ENCODE results near the gene C19orf81. TPM values are rescaled to one million over a fixed set of nuclear protein-coding genes. Genes with fewer than 3 reads are reported as not detected.

C19orf81 gene
- polyA plus RNA-seq, 3 donors = not detected

- Mint-ChIP-seq H3K4me3 (no peak overlapping the region), H3K27ac (no peak overlapping the region), H3K9me3 (peaks cover 0 to 3% (median 0%) of the 10 kb centered on the region in 7 donors), H3K4me1 (no peaks in the 10 kb centered on the region), H3K36me3 (no peaks in the 10 kb centered on the region), H3K27me3 (ENCODE audit: low read depth in 3 of 3) (peaks cover 2 to 11% (median 2%) of the 10 kb centered on the region in 3 donors)
- Histone ChIP-seq H4K20me1 (ENCODE audit: insufficient read depth, low read length) (no peaks in the 10 kb centered on the region), H3K27ac (ENCODE audit: low read depth in 1 of 2, low read length in 2 of 2) (no peak overlapping the region), H3K4me3 (replicated peaks in 1 of 3; ENCODE audit: low read depth in 2 of 3, low read length in 3 of 3) (no peak overlapping the region), H3K36me3 (replicated peaks in 1 of 2; ENCODE audit: control insufficient read depth in 1 of 2, insufficient read depth in 2 of 2, low read length in 2 of 2) (no peaks in the 10 kb centered on the region), H3K27me3 (ENCODE audit: control insufficient read depth in 2 of 2, insufficient read depth in 2 of 2, low read length in 2 of 2) (no peaks in the 10 kb centered on the region), H3K9ac (ENCODE audit: insufficient read depth, low read length, poor library complexity, severe bottlenecking) (no peak overlapping the region), H2AFZ (ENCODE audit: insufficient read depth, low read depth, low read length, poor library complexity, severe bottlenecking) (no peak overlapping the region), H3K4me1 (ENCODE audit: control insufficient read depth in 1 of 2, insufficient read depth in 2 of 2, low read length in 2 of 2) (no peaks in the 10 kb centered on the region), H3K9me3 (replicated peaks in 1 of 2; ENCODE audit: control insufficient read depth in 1 of 2, insufficient read depth in 1 of 2, low read length in 2 of 2) (no peaks in the 10 kb centered on the region), H3K4me2 (replicated peaks; ENCODE audit: extremely low read depth, low read length, poor library complexity, severe bottlenecking) (no peak overlapping the region), H3K79me2 (ENCODE audit: insufficient read depth, low read length) (no peaks in the 10 kb centered on the region)
- no peak for DNase-seq
- no peak for TF ChIP-seq CTCF (IDR thresholded peaks at IDR 0.05)
- WGBS (ENCODE audit: insufficient coverage) = 94% methylated on average over 11 of the region's 44 CpGs
- intact Hi-C loops (cut with micrococcal nuclease) = no loop called here
Observed at GRCh38 chr19:50624949-50625600, 24.2 kb upstream of the C19orf81 start.

GRCh38 chr19:50626011-50626410 lies 23.2 kb upstream of the C19orf81 start:
- H3K4me3 Mint-ChIP-seq = no peak overlapping the region
- no peak overlapping the region for H2AFZ ChIP-seq (ENCODE audit: insufficient read depth, low read depth, low read length, poor library complexity, severe bottlenecking)
- H3K27ac Mint-ChIP-seq = no peak overlapping the region
- H3K4me3 ChIP-seq (replicated peaks in 1 of 3; ENCODE audit: low read depth in 2 of 3, low read length in 3 of 3) = no peak overlapping the region
- no peaks in the 10 kb centered on the region for H3K27me3 ChIP-seq (ENCODE audit: control insufficient read depth in 2 of 2, insufficient read depth in 2 of 2, low read length in 2 of 2)
- H3K27ac ChIP-seq (ENCODE audit: low read depth in 1 of 2, low read length in 2 of 2) = no peak overlapping the region
- H3K9me3 Mint-ChIP-seq = peaks cover 0 to 3% (median 0%) of the 10 kb centered on the region in 7 donors
- H3K4me1 Mint-ChIP-seq = no peaks in the 10 kb centered on the region
- H3K79me2 ChIP-seq (ENCODE audit: insufficient read depth, low read length) = no peaks in the 10 kb centered on the region
- WGBS (ENCODE audit: insufficient coverage) = 88% methylated on average over 1 of the region's 4 CpGs
- no peak overlapping the region for H3K4me2 ChIP-seq (replicated peaks; ENCODE audit: extremely low read depth, low read length, poor library complexity, severe bottlenecking)
- no peak for DNase-seq
- H4K20me1 ChIP-seq (ENCODE audit: insufficient read depth, low read length) = no peaks in the 10 kb centered on the region
- H3K27me3 Mint-ChIP-seq (ENCODE audit: low read depth in 3 of 3) = peaks cover 2 to 13% (median 2%) of the 10 kb centered on the region in 3 donors
- H3K9me3 ChIP-seq (replicated peaks in 1 of 2; ENCODE audit: control insufficient read depth in 1 of 2, insufficient read depth in 1 of 2, low read length in 2 of 2) = no peaks in the 10 kb centered on the region
- no peak for TF ChIP-seq CTCF (IDR thresholded peaks at IDR 0.05)
- no peak overlapping the region for H3K9ac ChIP-seq (ENCODE audit: insufficient read depth, low read length, poor library complexity, severe bottlenecking)
- H3K4me1 ChIP-seq (ENCODE audit: control insufficient read depth in 1 of 2, insufficient read depth in 2 of 2, low read length in 2 of 2) = no peaks in the 10 kb centered on the region
- no peaks in the 10 kb centered on the region for H3K36me3 ChIP-seq (replicated peaks in 1 of 2; ENCODE audit: control insufficient read depth in 1 of 2, insufficient read depth in 2 of 2, low read length in 2 of 2)
- H3K36me3 Mint-ChIP-seq = no peaks in the 10 kb centered on the region
- intact Hi-C loops (cut with micrococcal nuclease) = no loop called here

Data from CD14-positive monocyte (primary cell).